Uterus (tissue), 4 donors: ENCODE results near the gene MAL. TPM values are rescaled to one million over a fixed set of nuclear protein-coding genes. Genes with fewer than 3 reads are reported as not detected.

Experiments used
- DNase-seq, 2 donors: peaks; one replicate each; pipeline ENCODE4 v3.0.0-alpha.2; 2019 to 2020
- H3K27ac ChIP-seq, 2 donors: fragments of 200-600 bp; sonication (generic); 1 replicate in 1 of 2; 2 replicates in 1 of 2; pipeline ENCODE4 v1.5.1; 2016 to 2018
- H3K27me3 ChIP-seq, 2 donors: fragments of 200-600 bp; sonication (generic); one replicate each; pipeline ENCODE4 v1.5.1; 2018 to 2019; ENCODE audit warnings: control low read depth in 1 of 2
- H3K36me3 ChIP-seq, 2 donors: fragments of 200-600 bp; sonication (generic); one replicate each; pipeline ENCODE4 v1.5.1; 2019; ENCODE audit warnings: control low read depth in 1 of 2
- H3K4me1 ChIP-seq, 2 donors: fragments of 200-600 bp; sonication (generic); one replicate each; pipeline ENCODE4 v1.5.1; 2018 to 2019; ENCODE audit warnings: control low read depth in 1 of 2
- H3K4me3 ChIP-seq, 2 donors: fragments of 200-600 bp; sonication (generic); 1 replicate in 1 of 2; 2 replicates in 1 of 2; pipeline ENCODE4 v1.5.1; 2018 to 2019; ENCODE audit warnings: mild to moderate bottlenecking in 1 of 2
- H3K9me3 ChIP-seq, 2 donors: fragments of 200-600 bp; sonication (generic); one replicate each; pipeline ENCODE4 v1.5.1; 2019; ENCODE audit warnings: control low read depth in 1 of 2
- POLR2A ChIP-seq, 2 donors: fragments of 450-650 bp; IDR thresholded peaks; one replicate each; pipeline ENCODE4 v1.6.1; 2016; ENCODE audit warnings: antibody characterized with exemption in 2 of 2, mild to moderate bottlenecking in 1 of 2, moderate library complexity in 1 of 2
- intact Hi-C: fragments of 100-400 bp; cut with DNase I; formaldehyde crosslinking; loops from one replicate; pipeline ENCODE4 v1.15.1; 2023; ENCODE audit warnings: low total_unique reads
- total RNA-seq, 4 donors: library from RNA; depleted of rRNA in 3 of 4; stranded (reverse); fragments of >200 nt in 3 of 4; gene quantifications; one replicate each; pipeline versions ENCODE4 v1.1.0 to v1.2.4, GENCODE V29; 2014 to 2023
- TF ChIP-seq, protein P1 (sequence below), 4 experiments: fragments of 200-600 bp in 2 of 4; fragments of 450-650 bp in 2 of 4; sonication (generic) in 2 of 4; IDR thresholded peaks; one replicate each; pipeline ENCODE4 v1.5.1; 2016 to 2019; ENCODE audit warnings: antibody characterized with exemption in 4 of 4, mild to moderate bottlenecking in 2 of 4, moderate library complexity in 1 of 4
- donor health status: DM: yes; HTN: yes; CAD: no.

The MAL gene
- total RNA-seq, 4 donors from 2014 or later: 0.29 to 1.7 (median 1.6) TPM; not detected in 1

DNA sequence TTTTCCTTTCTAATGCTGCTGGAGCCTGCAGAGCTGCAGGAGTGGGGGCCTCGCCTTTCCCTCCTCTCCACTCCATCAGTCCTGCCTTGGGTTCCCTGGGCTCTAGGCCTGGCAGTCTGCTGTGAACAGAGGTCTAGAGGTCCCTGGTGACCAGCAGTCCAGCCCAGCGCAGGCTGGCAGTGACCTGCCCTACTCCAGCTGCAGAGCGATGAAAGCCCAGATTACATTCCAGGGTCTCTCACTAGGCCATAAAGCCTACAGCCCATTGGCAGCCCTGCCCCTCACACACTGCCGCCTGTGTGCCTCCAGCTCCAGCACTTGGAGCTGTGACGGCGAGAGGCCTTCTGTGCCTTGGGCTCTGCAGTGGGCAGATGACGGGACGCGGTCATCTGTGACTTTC is 14.8 kb upstream of the MAL start:
- no peaks in the 10 kb centered on the region for H3K4me1 ChIP-seq
- DNase-seq: no peak
- H3K27me3 ChIP-seq: no peaks in the 10 kb centered on the region
- no peaks in the 10 kb centered on the region for H3K36me3 ChIP-seq
- intact Hi-C loops: no loop called here
- TF ChIP-seq, protein P1, sequence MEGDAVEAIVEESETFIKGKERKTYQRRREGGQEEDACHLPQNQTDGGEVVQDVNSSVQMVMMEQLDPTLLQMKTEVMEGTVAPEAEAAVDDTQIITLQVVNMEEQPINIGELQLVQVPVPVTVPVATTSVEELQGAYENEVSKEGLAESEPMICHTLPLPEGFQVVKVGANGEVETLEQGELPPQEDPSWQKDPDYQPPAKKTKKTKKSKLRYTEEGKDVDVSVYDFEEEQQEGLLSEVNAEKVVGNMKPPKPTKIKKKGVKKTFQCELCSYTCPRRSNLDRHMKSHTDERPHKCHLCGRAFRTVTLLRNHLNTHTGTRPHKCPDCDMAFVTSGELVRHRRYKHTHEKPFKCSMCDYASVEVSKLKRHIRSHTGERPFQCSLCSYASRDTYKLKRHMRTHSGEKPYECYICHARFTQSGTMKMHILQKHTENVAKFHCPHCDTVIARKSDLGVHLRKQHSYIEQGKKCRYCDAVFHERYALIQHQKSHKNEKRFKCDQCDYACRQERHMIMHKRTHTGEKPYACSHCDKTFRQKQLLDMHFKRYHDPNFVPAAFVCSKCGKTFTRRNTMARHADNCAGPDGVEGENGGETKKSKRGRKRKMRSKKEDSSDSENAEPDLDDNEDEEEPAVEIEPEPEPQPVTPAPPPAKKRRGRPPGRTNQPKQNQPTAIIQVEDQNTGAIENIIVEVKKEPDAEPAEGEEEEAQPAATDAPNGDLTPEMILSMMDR (IDR thresholded peaks at IDR 0.05): no peak
- no peak for TF ChIP-seq POLR2A (IDR thresholded peaks at IDR 0.05)
- no peak overlapping the region for H3K4me3 ChIP-seq
- H3K27ac ChIP-seq: no peak overlapping the region
- no peaks in the 10 kb centered on the region for H3K9me3 ChIP-seq

DNA sequence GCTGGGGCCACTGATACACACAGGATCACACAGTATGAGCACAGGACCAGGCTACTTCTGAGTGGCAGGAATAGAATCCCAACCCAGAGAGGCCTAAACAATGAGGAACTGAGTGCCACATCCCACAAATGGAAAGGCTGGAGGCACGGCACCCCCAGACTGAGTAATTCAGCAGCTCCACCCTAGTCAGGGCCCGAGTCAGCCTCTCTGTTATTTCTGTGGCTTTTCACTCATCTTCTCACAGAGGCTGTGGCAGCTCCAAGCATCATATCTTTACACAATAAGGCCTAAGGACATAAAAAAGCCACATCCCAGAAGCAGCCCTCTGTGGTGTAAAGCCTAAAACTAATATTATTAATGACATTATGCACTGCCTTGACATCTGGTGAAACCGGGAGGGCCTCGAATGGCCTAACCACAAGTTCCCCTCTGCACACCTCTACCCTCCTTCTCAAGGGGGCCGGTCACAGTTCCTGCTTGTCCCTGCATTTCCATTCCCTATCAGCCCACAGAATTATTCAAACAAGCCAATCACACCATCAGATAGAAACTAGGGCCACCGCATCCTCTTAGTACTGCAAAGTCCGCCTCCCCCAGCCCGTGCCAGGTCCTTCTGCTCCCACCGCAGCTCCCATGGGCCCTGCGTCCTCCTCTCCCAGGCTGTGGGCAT is 12.5 kb upstream of the MAL start:
- TF ChIP-seq, protein P1 (IDR thresholded peaks at IDR 0.05): no peak
- no peak for TF ChIP-seq POLR2A (IDR thresholded peaks at IDR 0.05)

DNA sequence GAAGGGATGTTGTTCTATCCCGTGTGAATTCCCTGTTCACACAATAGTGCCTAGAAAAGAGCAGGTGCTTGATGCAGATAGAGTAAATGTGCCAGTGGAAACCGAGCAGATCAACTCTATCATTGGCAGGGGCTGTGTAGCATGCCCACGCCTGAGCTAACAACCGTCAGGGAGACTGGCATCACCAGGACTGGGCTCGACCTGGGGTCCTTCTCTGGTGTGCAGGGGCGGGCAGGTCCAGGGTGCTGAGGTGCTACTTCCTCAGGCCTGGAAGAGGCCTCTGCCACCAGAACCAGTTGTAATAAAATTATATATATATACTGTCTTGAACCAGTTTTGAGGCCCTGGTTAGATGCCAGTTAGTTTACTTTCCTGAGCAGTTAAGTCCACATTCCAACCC is 11.8 kb upstream of the MAL start:
- intact Hi-C loops: no loop called here

More for the DNA sequence above, 12.5 kb upstream of the MAL start:
- H3K9me3 ChIP-seq: no peaks in the 10 kb centered on the region
- H3K27me3 ChIP-seq: no peaks in the 10 kb centered on the region
- H3K27ac ChIP-seq: no peak overlapping the region
- no peaks in the 10 kb centered on the region for H3K36me3 ChIP-seq
- H3K4me1 ChIP-seq: no peaks in the 10 kb centered on the region
- DNase-seq: no peak
- intact Hi-C loops: no loop called here
- no peak overlapping the region for H3K4me3 ChIP-seq

DNA sequence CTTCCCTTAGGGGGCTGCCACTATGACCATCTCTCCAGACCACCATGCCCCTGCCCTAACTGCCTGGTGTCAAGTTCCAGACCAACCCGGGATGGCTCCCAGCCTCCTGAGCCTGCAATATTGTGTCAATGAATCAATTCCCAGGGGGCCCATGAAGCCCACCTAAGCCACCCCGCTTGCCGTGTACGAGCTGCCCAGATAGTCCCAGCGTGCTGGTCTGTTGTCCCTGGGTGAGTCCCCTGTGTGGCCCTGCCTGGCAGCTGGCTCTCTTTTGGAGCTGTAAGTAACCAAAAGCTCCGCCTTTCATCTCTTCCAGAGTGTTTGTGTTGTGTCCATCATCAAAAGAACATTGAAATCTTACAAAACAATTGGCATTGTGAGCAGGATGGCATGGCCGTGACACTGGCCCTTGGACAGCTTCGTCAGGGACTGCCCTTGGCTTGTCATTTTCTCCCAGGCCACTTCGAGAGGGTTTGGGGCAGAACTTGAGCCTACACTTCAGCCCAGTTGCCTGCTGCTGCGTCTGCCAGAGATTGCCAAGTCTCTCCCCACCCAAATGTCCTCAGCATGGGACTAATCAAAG is 11.3 kb upstream of the MAL start:
- no peak overlapping the region for H3K4me3 ChIP-seq
- H3K27me3 ChIP-seq: no peaks in the 10 kb centered on the region
- no peak overlapping the region for H3K27ac ChIP-seq
- H3K4me1 ChIP-seq: no peaks in the 10 kb centered on the region
- no peaks in the 10 kb centered on the region for H3K36me3 ChIP-seq
- DNase-seq: no peak
- intact Hi-C loops: no loop called here
- no peak for TF ChIP-seq POLR2A (IDR thresholded peaks at IDR 0.05)
- TF ChIP-seq, protein P1 (IDR thresholded peaks at IDR 0.05): no peak
- no peaks in the 10 kb centered on the region for H3K9me3 ChIP-seq

More for the DNA sequence above, 11.8 kb upstream of the MAL start:
- H3K27me3 ChIP-seq: no peaks in the 10 kb centered on the region
- no peak for TF ChIP-seq POLR2A (IDR thresholded peaks at IDR 0.05)
- H3K27ac ChIP-seq: no peak overlapping the region
- no peaks in the 10 kb centered on the region for H3K4me1 ChIP-seq
- no peaks in the 10 kb centered on the region for H3K9me3 ChIP-seq
- DNase-seq: no peak
- no peaks in the 10 kb centered on the region for H3K36me3 ChIP-seq
- H3K4me3 ChIP-seq: no peak overlapping the region

DNA sequence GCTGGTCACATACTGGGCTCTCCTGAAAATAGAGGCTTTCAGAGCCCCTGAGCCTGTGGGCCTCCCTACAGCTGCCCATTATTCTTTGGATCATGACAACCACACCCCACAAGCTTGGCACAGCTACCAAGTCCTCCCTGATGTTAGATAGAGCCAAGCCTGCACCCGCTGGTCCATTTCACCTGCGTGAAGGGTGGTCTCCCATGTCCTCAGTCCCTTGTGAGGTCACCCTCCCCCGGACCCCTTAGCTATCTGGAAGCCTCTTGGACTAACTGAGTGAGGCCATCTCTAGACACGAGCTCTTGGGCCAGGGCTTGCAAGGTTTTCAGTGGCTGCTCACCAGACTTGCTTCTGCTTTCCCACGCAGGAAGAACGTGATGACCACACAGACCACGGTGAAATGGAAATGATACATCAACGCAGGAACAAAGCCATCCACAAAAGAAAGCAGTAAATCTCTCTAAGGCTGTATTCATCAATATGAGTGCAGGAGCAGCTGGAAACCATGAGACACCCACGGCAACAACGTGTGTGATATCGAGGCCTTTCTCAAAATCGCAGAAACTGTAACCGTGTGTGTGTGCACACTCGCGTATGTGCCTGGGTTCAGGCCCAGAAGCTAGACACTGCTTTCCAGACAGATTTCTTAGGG is 10.1 kb upstream of the MAL start:
- no peaks in the 10 kb centered on the region for H3K27me3 ChIP-seq
- H3K9me3 ChIP-seq: no peaks in the 10 kb centered on the region
- no peak overlapping the region for H3K27ac ChIP-seq
- H3K4me1 ChIP-seq: no peaks in the 10 kb centered on the region
- no peak for DNase-seq
- TF ChIP-seq, protein P1 (IDR thresholded peaks at IDR 0.05): no peak
- no peak for TF ChIP-seq POLR2A (IDR thresholded peaks at IDR 0.05)
- intact Hi-C loops: no loop called here
- H3K36me3 ChIP-seq: no peaks in the 10 kb centered on the region
- H3K4me3 ChIP-seq: no peak overlapping the region
